OCI-LY7 (cell line): ENCODE data around the gene CLCN6.

Source experiments
- CTCF ChIP-seq: fragments of 200-600 bp; sonication (generic); conservative IDR thresholded peaks from 2 replicates; pipeline ENCODE4 v1.5.1; 2014; ENCODE audit warnings: mild to moderate bottlenecking, antibody characterized with exemption, low read length, moderate library complexity, mixed read lengths
- EZH2phosphoT487 ChIP-seq: fragments of 200-600 bp; sonication (generic); IDR thresholded peaks from 2 replicates; pipeline ENCODE4 v1.6.1; 2018; ENCODE audit warnings: low read depth, borderline replicate concordance, mild to moderate bottlenecking, mixed run types, antibody characterized with exemption, low read length, moderate library complexity, mixed read lengths

GRCh38 chr1:11786168-11786567 is 19.8 kb upstream of the CLCN6 start:
- TF ChIP-seq CTCF (no peak), EZH2phosphoT487 (no peak)
